HCT116 (cell line): ENCODE results near the gene CEACAM19. TPM values are rescaled to one million over a fixed set of nuclear protein-coding genes. Genes with fewer than 3 reads are reported as not detected.

Experiments
- ATAC-seq: fragments of 200-7000 bp; cut with Tn5 transposase; 2 replicates; pipeline ENCODE4 v1.9.1; 2020; ENCODE audit warnings: mild to moderate bottlenecking, moderate library complexity
- BruUV-seq: library from RNA; stranded (reverse); fragments of 400-500 nt; replicated peaks from 2 replicates; lab custom pipeline; 2021; lab: Mats Ljungman, UMichigan
- CTCF ChIA-PET: fragments of 300-600 bp; sonication (Branson Sonifier 250); formaldehyde crosslinking; loops from one replicate; lab custom pipeline; 2021; ENCODE audit warnings: antibody characterized with exemption; lab: Charles Lee
- POLR2A ChIA-PET: fragments of 300-600, 350-600 bp; sonication (Branson Sonifier 250); formaldehyde crosslinking; loops from one replicate; lab custom pipeline; 2021; ENCODE audit warnings: antibody characterized with exemption; lab: Charles Lee
- RAD21 ChIA-PET, 2 experiments: fragments of 300-600 bp; sonication (Branson Sonifier 250); formaldehyde crosslinking; loops; one replicate each; lab custom pipeline; 2023; ENCODE audit warnings: low total read pairs in 2 of 2; ENCODE audit not compliant: uncharacterized antibody in 2 of 2, unreplicated experiment in 2 of 2, low non-redundant PET in 1 of 2; lab: Charles Lee
- DNase-seq: peaks from one replicate; pipeline ENCODE4 v3.0.0-alpha.2; 2010; ENCODE audit warnings: low read depth, low spot score
- H2AFZ ChIP-seq: fragments of 200-600 bp; shearing (Covaris generic), sonication (generic); 2 replicates; pipeline ENCODE4 v1.6.1; 2017; ENCODE audit warnings: low read depth, mixed run types, mixed read lengths, antibody characterized with exemption, low read length; ENCODE audit not compliant: poor library complexity, severe bottlenecking
- H3K27ac ChIP-seq: 2 replicates; pipeline ENCODE4 v1.5.1; 2012; ENCODE audit warnings: low read depth, low read length
- H3K27me3 ChIP-seq: fragments of 200-600 bp; sonication (generic); 2 replicates; pipeline ENCODE4 v1.6.1; 2016; ENCODE audit warnings: mixed run types, low read length, mixed read lengths; ENCODE audit not compliant: insufficient read depth
- H3K36me3 ChIP-seq, 2 experiments: fragments of 200-500 bp in 1 of 2; fragments of 200-600 bp in 1 of 2; sonication (Bioruptor generic) in 1 of 2; sonication (generic) in 1 of 2; 2 replicates each; pipeline versions ENCODE4 v1.5.1 to v1.6.1; 2014 to 2016; ENCODE audit warnings: low read length in 2 of 2, inconsistent platforms in 1 of 2, mixed read lengths in 1 of 2, mixed run types in 1 of 2; ENCODE audit not compliant: insufficient read depth in 2 of 2, control insufficient read depth in 1 of 2
- H3K4me1 ChIP-seq, 2 experiments: fragments of 200-600 bp in 1 of 2; sonication (generic) in 1 of 2; 2 replicates each; pipeline versions ENCODE4 v1.5.1 to v1.6.1; 2012 to 2017; ENCODE audit warnings: low read length in 2 of 2, inconsistent platforms in 1 of 2, mild to moderate bottlenecking in 1 of 2, mixed read lengths in 1 of 2, mixed run types in 1 of 2, moderate library complexity in 1 of 2; ENCODE audit not compliant: insufficient read depth in 2 of 2, control insufficient read depth in 1 of 2
- H3K4me2 ChIP-seq: fragments of 200-600 bp; sonication (generic); 2 replicates; pipeline ENCODE4 v1.6.1; 2017; ENCODE audit warnings: mixed run types, low read length, mixed read lengths
- H3K4me3 ChIP-seq, 2 experiments: fragments of 200-600 bp in 1 of 2; sonication (generic) in 1 of 2; replicated peaks in 1 of 2; 2 replicates each; pipeline ENCODE4 v1.5.1; 2011 to 2016; ENCODE audit warnings: low read length in 2 of 2, control low read depth in 1 of 2, low read depth in 1 of 2, mild to moderate bottlenecking in 1 of 2, mixed read lengths in 1 of 2, mixed run types in 1 of 2
- H3K79me2 ChIP-seq: fragments of 200-600 bp; sonication (generic); 2 replicates; pipeline ENCODE4 v1.6.1; 2017; ENCODE audit warnings: mild to moderate bottlenecking, mixed run types, low read length, moderate library complexity, mixed read lengths; ENCODE audit not compliant: insufficient read depth
- H3K9ac ChIP-seq: fragments of 200-600 bp; sonication (generic); 2 replicates; pipeline ENCODE4 v1.6.1; 2016; ENCODE audit warnings: low read length, mixed read lengths
- H3K9me2 ChIP-seq: fragments of 200-600 bp; sonication (generic), shearing (Covaris generic); 2 replicates; pipeline ENCODE4 v1.6.1; 2017; ENCODE audit warnings: mixed run types, mild to moderate bottlenecking, moderate library complexity; ENCODE audit not compliant: insufficient read depth
- H3K9me3 ChIP-seq, 2 experiments: fragments of 200-500 bp in 1 of 2; fragments of 200-600 bp in 1 of 2; sonication (Bioruptor generic) in 1 of 2; sonication (generic) in 1 of 2; 2 replicates each; pipeline ENCODE4 v1.6.1; 2014 to 2017; ENCODE audit warnings: low read length in 2 of 2, mixed read lengths in 2 of 2, inconsistent platforms in 1 of 2, low read depth in 1 of 2, mild to moderate bottlenecking in 1 of 2, mixed run types in 1 of 2, moderate library complexity in 1 of 2; ENCODE audit not compliant: control insufficient read depth in 1 of 2, insufficient read depth in 1 of 2
- H4K20me1 ChIP-seq: fragments of 200-600 bp; sonication (generic), shearing (Covaris generic); 2 replicates; pipeline ENCODE4 v1.6.1; 2017; ENCODE audit warnings: mixed run types, mild to moderate bottlenecking, moderate library complexity; ENCODE audit not compliant: insufficient read depth
- CEBPB ChIP-seq: IDR thresholded peaks from 2 replicates; pipeline ENCODE4 v1.6.1; 2012; ENCODE audit warnings: low read depth
- EGR1 ChIP-seq: IDR thresholded peaks from 2 replicates; pipeline ENCODE4 v1.6.1; 2012; ENCODE audit warnings: low read depth
- EZH2 ChIP-seq: fragments of 200-600 bp; sonication (generic); IDR thresholded peaks from 2 replicates; pipeline ENCODE4 v1.6.1; 2017; ENCODE audit warnings: antibody characterized with exemption, mixed run types
- POLR2AphosphoS5 ChIP-seq: IDR thresholded peaks from 2 replicates; pipeline ENCODE4 v1.6.1; 2011; ENCODE audit warnings: mild to moderate bottlenecking, low read depth, low read length, moderate library complexity
- RAD21 ChIP-seq: IDR thresholded peaks from 2 replicates; pipeline ENCODE4 v1.6.1; 2012; ENCODE audit warnings: low read depth, mild to moderate bottlenecking
- TCF7L2 ChIP-seq: IDR thresholded peaks from 2 replicates; pipeline ENCODE4 v1.7.0; 2011; ENCODE audit warnings: borderline replicate concordance, inconsistent platforms; ENCODE audit not compliant: insufficient read depth, insufficient read length; ENCODE audit errors: extremely low read depth
- YY1 ChIP-seq: IDR thresholded peaks from 2 replicates; pipeline ENCODE4 v1.6.1; 2011; ENCODE audit warnings: low read length, low read depth, moderate library complexity, mild to moderate bottlenecking; ENCODE audit not compliant: insufficient replicate concordance; ENCODE audit errors: extremely low read depth
- intact Hi-C: fragments of 100-400 bp; cut with micrococcal nuclease; formaldehyde crosslinking; loops from 2 replicates; pipeline ENCODE4 v1.10.0; 2022
- total RNA-seq: library from RNA; stranded (reverse); gene quantifications from one replicate; pipeline ENCODE4 v1.2.1, GENCODE V29; 2021; ENCODE audit not compliant: unreplicated experiment

The CEACAM19 gene
- total RNA-seq, 1 experiment from 2014 or later: 4.0 TPM

DNA sequence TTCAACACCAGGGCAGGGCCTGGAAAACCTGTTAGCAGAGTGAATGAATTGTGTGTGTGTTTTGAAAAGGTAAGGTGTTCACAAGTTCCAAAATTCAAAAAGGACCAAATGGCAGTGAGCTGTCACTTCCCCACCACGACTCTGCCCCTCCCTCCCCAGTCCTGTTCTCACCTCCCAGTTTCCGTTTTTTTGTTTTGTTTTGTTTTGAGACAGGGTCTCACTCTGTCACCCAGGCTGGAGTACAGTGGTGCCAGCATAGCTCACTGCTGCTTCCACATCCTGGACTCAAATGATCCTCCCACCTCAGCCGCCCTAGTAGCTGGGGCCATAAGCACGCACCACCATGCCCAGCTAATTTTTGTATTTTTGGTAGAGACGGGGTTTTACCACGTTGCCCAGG, 56.9 kb downstream of the CEACAM19 start:
- CTCF ChIA-PET: interaction anchor here (1.9 kb wide), 1 partner anchor 43 kb away, joined by 5 read pairs; no protein-coding TSS in a partner anchor
- no TSS peak for BruUV-seq
- POLR2A ChIA-PET: interaction anchor here (0.7 to 1.3 kb wide), 2 partner anchors 49 to 162 kb away, joined by 3 read pairs; no protein-coding TSS in a partner anchor

DNA sequence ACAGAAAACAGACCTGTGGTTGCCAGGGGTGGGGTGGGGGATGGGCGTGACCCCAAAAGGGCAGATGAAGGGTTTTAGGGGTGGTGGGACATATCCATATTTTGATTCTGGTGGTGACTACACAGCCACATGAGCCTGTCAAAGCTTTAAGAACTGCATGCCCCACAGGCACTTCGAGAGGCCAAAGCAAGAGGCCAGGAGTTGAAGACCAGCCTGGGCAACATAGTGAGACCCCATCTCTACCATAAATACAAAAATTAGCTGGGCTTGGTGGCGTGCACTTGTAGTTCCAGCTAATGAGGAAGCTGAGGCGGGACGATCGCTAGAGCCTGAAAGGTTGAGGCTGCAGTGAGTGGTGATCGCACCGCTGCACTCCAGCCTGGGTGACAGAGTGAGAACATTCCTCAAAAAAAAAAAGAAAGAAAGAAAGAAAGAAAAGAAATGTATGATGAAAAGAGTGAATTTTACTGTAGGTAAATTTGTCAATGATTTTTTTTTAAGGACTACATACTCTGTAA, 58.3 kb downstream of the CEACAM19 start:
- Histone ChIP-seq H3K36me3 (no peaks in the 10 kb centered on the region), H3K27ac (no peak overlapping the region), H3K27me3 (no peaks in the 10 kb centered on the region), H3K4me2 (no peak overlapping the region), H3K4me1 (peaks cover 12 to 19% of the 10 kb centered on the region in 2 experiments), H3K4me3 (no peak overlapping the region), H3K79me2 (no peaks in the 10 kb centered on the region), H3K9me3 (no peaks in the 10 kb centered on the region), H4K20me1 (no peaks in the 10 kb centered on the region), H2AFZ (no peak overlapping the region), H3K9me2 (no peaks in the 10 kb centered on the region), H3K9ac (no peak overlapping the region)
- TF ChIP-seq EGR1 (no peak), RAD21 (no peak), TCF7L2 (no peak), YY1 (no peak)
- DNase-seq (no peak), ATAC-seq (no peak)
- BruUV-seq: no TSS peak
- ChIA-PET RAD21 (no interaction called here), CTCF (no interaction called here), POLR2A (interaction anchor here (1.5 kb wide), 1 partner anchor 47 kb away, joined by 3 read pairs; no protein-coding TSS in a partner anchor)
- intact Hi-C loops: no loop called here

More for the DNA sequence above, 56.9 kb downstream of the CEACAM19 start:
- Histone ChIP-seq H3K79me2 (no peaks in the 10 kb centered on the region), H3K4me1 (peaks cover 22 to 31% of the 10 kb centered on the region in 2 experiments), H2AFZ (no peak overlapping the region), H3K9me3 (no peaks in the 10 kb centered on the region), H3K27ac (no peak overlapping the region), H3K9ac (no peak overlapping the region), H3K27me3 (no peaks in the 10 kb centered on the region), H3K9me2 (no peaks in the 10 kb centered on the region), H4K20me1 (no peaks in the 10 kb centered on the region), H3K36me3 (no peaks in the 10 kb centered on the region), H3K4me3 (no peak overlapping the region), H3K4me2 (no peak overlapping the region)
- ATAC-seq (no peak), DNase-seq (no peak)
- intact Hi-C loops: no loop called here
- RAD21 ChIA-PET: interaction anchor here in 1 of 2 experiments (0.9 kb wide), 1 partner anchor 42 kb away, joined by 3 read pairs; no protein-coding TSS in a partner anchor
- TF ChIP-seq CEBPB (no peak), EZH2 (no peak), EGR1 (no peak), POLR2AphosphoS5 (no peak)
- TF ChIP-seq, all 23 proteins: peak for 0
